ENCODE data around the gene HOXD1. TPM values are rescaled to one million over a fixed set of nuclear protein-coding genes. Genes with fewer than 3 reads are reported as not detected.

HOXD1 gene
- total RNA-seq, 4 donors from 2014 or later = 0.38 to 2.1 (median 1.1) TPM

GRCh38 chr2:176200971-176201370 lies 12.5 kb downstream of the HOXD1 start:
- TF ChIP-seq CTCF (IDR thresholded peaks at IDR 0.05; ENCODE audit: low read depth) = no peak

DNA sequence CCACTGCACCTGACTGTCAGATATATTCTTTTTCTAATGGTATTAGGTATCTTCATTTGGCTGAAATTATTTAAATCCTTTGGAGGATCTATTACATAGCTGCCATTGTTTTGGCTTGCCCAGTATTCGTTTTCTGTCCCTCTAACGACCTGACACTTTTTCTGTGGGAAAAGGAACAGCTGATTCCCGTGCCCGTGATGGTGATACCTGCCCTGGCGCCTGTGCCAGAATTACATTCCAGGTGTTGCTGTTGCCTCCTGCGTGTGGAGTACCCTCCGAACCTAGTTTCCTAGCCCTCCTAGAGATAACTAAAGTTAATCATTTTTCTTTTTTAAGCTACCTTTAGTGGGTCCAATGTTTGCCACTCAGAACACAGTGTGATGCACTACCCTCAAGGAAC lies 14.0 kb downstream of the HOXD1 start:
- TF ChIP-seq CTCF (IDR thresholded peaks at IDR 0.05; ENCODE audit: low read depth) = no peak

- no peak for TF ChIP-seq CTCF (IDR thresholded peaks at IDR 0.05; ENCODE audit: low read depth)
These were observed 16.7 kb downstream of the HOXD1 start for GRCh38 chr2:176205126-176205525.

DNA sequence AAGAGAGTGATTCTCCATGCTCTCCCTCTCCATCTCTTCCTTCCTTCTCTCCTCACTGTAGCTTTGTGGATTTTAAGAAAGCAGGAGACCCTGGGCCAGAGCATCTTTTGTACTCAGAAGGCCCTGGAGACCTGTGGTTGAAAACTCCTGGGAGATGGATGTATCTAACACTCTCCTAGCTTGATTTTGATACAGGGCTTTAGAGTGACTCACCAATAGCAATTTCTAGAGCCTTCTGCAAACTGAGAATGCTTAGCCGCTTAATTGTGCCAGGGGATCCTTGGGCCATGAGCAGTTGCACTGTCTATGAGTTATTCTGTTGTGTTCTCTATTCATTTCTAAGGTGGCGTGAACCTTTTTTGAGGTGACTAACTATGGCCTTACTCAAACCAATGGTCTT lies 17.7 kb downstream of the HOXD1 start:
- no peak for TF ChIP-seq CTCF (IDR thresholded peaks at IDR 0.05; ENCODE audit: low read depth)

DNA sequence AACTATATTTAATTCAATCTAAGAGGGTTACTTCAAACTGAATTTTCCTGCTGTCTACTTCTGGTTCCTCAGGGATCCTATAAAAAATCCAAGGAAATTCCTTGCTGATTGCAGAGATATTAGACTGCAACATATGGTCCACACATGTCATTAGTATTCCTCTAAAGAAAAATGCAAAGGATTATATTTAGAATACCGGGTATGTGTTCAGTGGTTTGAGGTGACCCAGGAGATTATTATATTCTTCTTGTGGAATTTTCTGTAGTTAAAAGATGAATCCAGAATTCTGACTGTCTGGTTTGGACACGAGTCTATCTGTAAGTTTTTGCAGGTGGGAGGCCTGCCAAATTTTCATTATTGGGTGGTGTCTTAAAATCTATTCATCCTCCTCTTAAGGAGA lies 18.2 kb downstream of the HOXD1 start:
- no peak for TF ChIP-seq CTCF (IDR thresholded peaks at IDR 0.05; ENCODE audit: low read depth)

DNA sequence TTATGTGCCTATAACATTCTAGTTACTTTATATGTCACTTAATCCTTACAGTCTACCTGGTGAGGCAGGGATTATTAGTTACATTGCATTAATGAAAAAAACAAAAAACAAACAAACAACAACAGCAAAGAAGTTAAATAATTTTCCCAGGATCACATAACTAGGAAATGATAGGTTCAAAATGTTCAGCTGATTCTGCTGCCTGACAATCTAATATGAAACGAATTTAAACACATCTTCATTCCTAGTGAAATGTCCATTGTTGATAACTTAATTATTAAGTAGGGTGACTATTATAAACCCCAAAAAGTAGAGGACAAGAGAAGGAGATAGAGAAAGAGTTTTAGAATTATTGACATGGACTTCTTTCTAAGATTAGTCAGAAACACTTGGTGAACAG lies 22.6 kb downstream of the HOXD1 start:
- TF ChIP-seq CTCF (IDR thresholded peaks at IDR 0.05; ENCODE audit: low read depth) = no peak

GRCh38 chr2:176212276-176212675 lies 23.8 kb downstream of the HOXD1 start:
- no peak for TF ChIP-seq CTCF (IDR thresholded peaks at IDR 0.05; ENCODE audit: low read depth)
